ENCODE results near the gene EFCAB6.

GRCh38 chr22:43481568-43482317, 330.4 kb downstream of the EFCAB6 start:
- TF ChIP-seq POLR2A (IDR thresholded peaks at IDR 0.05): no peak
- TF ChIP-seq CTCF (IDR thresholded peaks at IDR 0.05): no peak
- no peak for TF ChIP-seq POLR2AphosphoS5 (IDR thresholded peaks at IDR 0.05)

Data from breast epithelium (tissue), 3 donors.